Transverse colon (tissue), 4 donors: ENCODE data around the gene ZNF335. TPM values are rescaled to one million over a fixed set of nuclear protein-coding genes. Genes with fewer than 3 reads are reported as not detected.

ENCODE experiments used
- DNase-seq: peaks from one replicate; pipeline ENCODE4 v3.0.0-alpha.2; 2019
- H3K27ac ChIP-seq, 4 donors: fragments of 200-600 bp; sonication (generic); 2 replicates each; pipeline ENCODE4 v1.5.1; 2016 to 2018; ENCODE audit warnings: inconsistent platforms in 4 of 4
- H3K27me3 ChIP-seq: fragments of 200-600 bp; sonication (generic); 2 replicates; pipeline ENCODE4 v1.5.1; 2017; ENCODE audit warnings: inconsistent platforms
- H3K36me3 ChIP-seq, 4 donors: fragments of 200-600 bp; sonication (generic); 2 replicates each; pipeline ENCODE4 v1.5.1; 2017 to 2019; ENCODE audit warnings: inconsistent platforms in 4 of 4
- H3K4me1 ChIP-seq, 4 donors: fragments of 200-600 bp; sonication (generic); 2 replicates each; pipeline ENCODE4 v1.5.1; 2017 to 2020; ENCODE audit warnings: inconsistent platforms in 4 of 4
- H3K4me3 ChIP-seq, 4 donors: fragments of 200-600 bp; sonication (generic); 1 replicate in 1 of 4; 2 replicates in 3 of 4; pipeline versions ENCODE4 v1.5.1 to v1.6.1; 2017 to 2019; ENCODE audit warnings: inconsistent platforms in 4 of 4
- H3K9me3 ChIP-seq, 2 donors: fragments of 200-600 bp; sonication (generic); 2 replicates each; pipeline ENCODE4 v1.5.1; 2017 to 2019; ENCODE audit warnings: inconsistent platforms in 2 of 2
- CTCF ChIP-seq, 5 experiments: fragments of 200-600 bp in 3 of 5; fragments of 450-650 bp in 2 of 5; sonication (generic) in 3 of 5; IDR thresholded peaks; 1 replicate in 2 of 5; 2 replicates in 3 of 5; pipeline ENCODE4 v1.5.1; 2016 to 2017; ENCODE audit warnings: antibody characterized with exemption in 5 of 5, inconsistent platforms in 3 of 5, mild to moderate bottlenecking in 2 of 5, moderate library complexity in 1 of 5
- EP300 ChIP-seq: sonication (generic); formaldehyde crosslinking; IDR thresholded peaks from one replicate; pipeline ENCODE4 v1.6.1; 2017; ENCODE audit warnings: antibody characterized with exemption, low read depth
- POLR2A ChIP-seq: fragments of 450-650 bp; IDR thresholded peaks from one replicate; pipeline ENCODE4 v1.6.1; 2016; ENCODE audit warnings: antibody characterized with exemption, mild to moderate bottlenecking, moderate library complexity
- POLR2AphosphoS5 ChIP-seq, 3 donors: sonication (generic); formaldehyde crosslinking; IDR thresholded peaks; one replicate each; pipeline ENCODE4 v1.6.1; 2016; ENCODE audit warnings: antibody characterized with exemption in 3 of 3
- WGBS, 2 donors: methylation state at CpG; one replicate each; pipeline ENCODE4 v1.1.5; 2018; ENCODE audit warnings: low coverage in 1 of 2; 5-methylcytosine and 5-hydroxymethylcytosine counted together
- in situ Hi-C, 4 donors: fragments of 200-750 bp; cut with MboI; loops; one replicate each; pipeline versions ENCODE4 v1.15.0 to v1.15.1; 2017; ENCODE audit warnings: low sequenced_read_pairs in 3 of 4, low pct_ligation_motif_present in 1 of 4, low pct_unique_long_range_greater_than_20kb in 1 of 4
- intact Hi-C: fragments of 100-400 bp; cut with DNase I; formaldehyde crosslinking; loops from one replicate; pipeline ENCODE4 v1.15.1; 2023; ENCODE audit warnings: low total_unique reads
- total RNA-seq, 4 donors: library from RNA; depleted of rRNA; stranded (reverse); fragments of >200 nt; gene quantifications; one replicate each; pipeline ENCODE4 v1.1.0, GENCODE V29; 2016

The ZNF335 gene
- total RNA-seq, 4 donors from 2014 or later: 27.0 to 80.0 (median 32.4) TPM

- in situ Hi-C loops: no loop called here
- Histone ChIP-seq H3K27me3 (peaks cover 23% of the 10 kb centered on the region), H3K4me3 (no peak overlapping the region), H3K4me1 (no peaks in the 10 kb centered on the region), H3K9me3 (no peaks in the 10 kb centered on the region), H3K27ac (no peak overlapping the region), H3K36me3 (no peaks in the 10 kb centered on the region)
- TF ChIP-seq POLR2A: no peak
- no peak for TF ChIP-seq CTCF (IDR thresholded peaks at IDR 0.05)
- no peak for TF ChIP-seq EP300
- TF ChIP-seq POLR2AphosphoS5 (IDR thresholded peaks at IDR 0.05): no peak
- intact Hi-C loops: no loop called here
- DNase-seq: no peak
- WGBS, 2 donors: 66 to 88% methylated on average over 2 to 7 of the region's 7 CpGs
These were observed 13.6 kb upstream of the ZNF335 start for GRCh38 chr20:45985573-45985972.

GRCh38 chr20:45983279-45983743, 11.3 kb upstream of the ZNF335 start:
- WGBS, 2 donors: 61% methylated on average over 7 of the region's 7 CpGs; no CpG with 5 or more reads in 1 of the 2 donors
- no peak for DNase-seq

DNA sequence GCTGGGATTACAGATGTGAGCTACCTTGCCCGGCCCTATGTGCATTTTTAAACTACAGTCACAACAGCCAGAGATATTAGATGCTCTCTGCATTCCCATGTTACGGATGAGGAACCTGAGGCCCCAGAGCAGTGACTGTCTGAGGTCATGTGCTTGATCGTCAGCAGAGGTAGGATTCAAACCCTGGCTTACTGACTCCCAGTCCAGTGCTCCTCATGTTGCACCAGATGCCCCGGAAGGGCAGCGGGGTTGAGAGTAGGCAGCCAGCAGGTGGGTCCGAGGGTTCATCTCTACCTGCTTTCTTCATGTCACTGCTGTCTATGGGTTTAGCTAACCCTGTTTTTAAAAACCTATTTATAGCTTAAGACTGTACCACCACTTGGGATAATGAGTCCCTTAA, 9.3 kb upstream of the ZNF335 start:
- Histone ChIP-seq H3K4me3 (no peak overlapping the region), H3K27ac (no peak overlapping the region), H3K4me1 (no peaks in the 10 kb centered on the region), H3K36me3 (no peaks in the 10 kb centered on the region), H3K9me3 (no peaks in the 10 kb centered on the region), H3K27me3 (peaks cover 3% of the 10 kb centered on the region)
- intact Hi-C loops (no loop called here), in situ Hi-C loops (no loop called here)
- 95 to 100% methylated on average over 1 to 6 of the region's 6 CpGs for WGBS, 2 donors
- DNase-seq: no peak
- no peak for TF ChIP-seq POLR2AphosphoS5 (IDR thresholded peaks at IDR 0.05)

More at GRCh38 chr20:45983279-45983743, 11.3 kb upstream of the ZNF335 start:
- H3K4me3 ChIP-seq: no peak overlapping the region
- H3K4me1 ChIP-seq: no peaks in the 10 kb centered on the region
- TF ChIP-seq EP300 (no peak), CTCF (IDR thresholded peaks at IDR 0.05) (no peak), POLR2AphosphoS5 (IDR thresholded peaks at IDR 0.05) (no peak), POLR2A (no peak)
- no peak overlapping the region for H3K27ac ChIP-seq
- H3K36me3 ChIP-seq: no peaks in the 10 kb centered on the region
- intact Hi-C loops: no loop called here
- H3K27me3 ChIP-seq: peaks cover 1% of the 10 kb centered on the region
- in situ Hi-C loops: no loop called here
- no peaks in the 10 kb centered on the region for H3K9me3 ChIP-seq

GRCh38 chr20:45976086-45976485, 4.1 kb upstream of the ZNF335 start:
- 62 to 86% methylated on average over 2 to 6 of the region's 6 CpGs for WGBS, 2 donors
- DNase-seq: no peak
- in situ Hi-C loops: no loop called here

More at GRCh38 chr20:45976086-45976485, 4.1 kb upstream of the ZNF335 start:
- Histone ChIP-seq H3K36me3 (no peaks in the 10 kb centered on the region), H3K4me1 (peaks cover 4 to 7% (median 5%) of the 10 kb centered on the region in 4 donors), H3K4me3 (no peak overlapping the region), H3K27ac (no peak overlapping the region), H3K9me3 (no peaks in the 10 kb centered on the region), H3K27me3 (peaks cover 3% of the 10 kb centered on the region)
- intact Hi-C loops: no loop called here
- TF ChIP-seq EP300 (no peak), POLR2AphosphoS5 (IDR thresholded peaks at IDR 0.05) (no peak), CTCF (IDR thresholded peaks at IDR 0.05) (no peak), POLR2A (no peak)
